DOHH2 (cell line): ENCODE data around the gene LRRC74B.
"Not testable (repeated sequence)": the region's sequence is repeated elsewhere in the genome, so short reads cannot be mapped to it uniquely, and the experiment has no call there.

Experiments used
- H3F3A ChIP-seq: fragments of 200-600 bp; sonication (generic), shearing (Covaris generic); 2 replicates; pipeline ENCODE4 v1.6.0; 2016; ENCODE audit warnings: antibody characterized with exemption, mild to moderate bottlenecking; ENCODE audit not compliant: control insufficient read depth, insufficient read depth
- H3K27ac ChIP-seq: fragments of 200-600 bp; sonication (generic); 2 replicates; pipeline ENCODE4 v1.5.1; 2014; ENCODE audit warnings: low read depth, mild to moderate bottlenecking, low read length, moderate library complexity
- H3K27me3 ChIP-seq: fragments of 200-600 bp; sonication (generic); 2 replicates; pipeline ENCODE4 v1.6.1; 2014; ENCODE audit warnings: mild to moderate bottlenecking, low read length, mixed read lengths; ENCODE audit not compliant: control insufficient read depth
- H3K36me3 ChIP-seq: fragments of 200-600 bp; sonication (generic); 2 replicates; pipeline ENCODE4 v1.6.1; 2014; ENCODE audit warnings: mild to moderate bottlenecking, low read length, moderate library complexity, mixed read lengths; ENCODE audit not compliant: control insufficient read depth
- H3K4me1 ChIP-seq: fragments of 200-600 bp; sonication (generic); 2 replicates; pipeline ENCODE4 v1.6.1; 2014; ENCODE audit warnings: mild to moderate bottlenecking, low read length, mixed read lengths; ENCODE audit not compliant: control insufficient read depth
- H3K4me2 ChIP-seq: fragments of 200-600 bp; sonication (generic); 2 replicates; pipeline ENCODE4 v1.6.0; 2014; ENCODE audit warnings: mild to moderate bottlenecking, low read length, moderate library complexity
- H3K4me3 ChIP-seq: fragments of 200-600 bp; sonication (generic); 2 replicates; pipeline ENCODE4 v1.5.1; 2014; ENCODE audit warnings: mild to moderate bottlenecking, low read length, mixed read lengths
- H3K79me2 ChIP-seq: fragments of 200-600 bp; sonication (generic); 2 replicates; pipeline ENCODE4 v1.6.1; 2014; ENCODE audit warnings: mild to moderate bottlenecking, low read length, mixed read lengths; ENCODE audit not compliant: control insufficient read depth
- H3K9me2 ChIP-seq: fragments of 200-600 bp; sonication (generic); replicated peaks from 2 replicates; pipeline ENCODE4 v1.6.1; 2014; ENCODE audit warnings: mild to moderate bottlenecking, low read length, mixed read lengths; ENCODE audit not compliant: control insufficient read depth
- H3K9me3 ChIP-seq: fragments of 200-600 bp; sonication (generic); 2 replicates; pipeline ENCODE4 v1.6.1; 2014; ENCODE audit warnings: antibody characterized with exemption, low read length, mixed read lengths; ENCODE audit not compliant: control insufficient read depth, insufficient read depth
- H4K20me1 ChIP-seq: fragments of 200-600 bp; sonication (generic); 2 replicates; pipeline ENCODE4 v1.6.0; 2014; ENCODE audit warnings: low read depth, mild to moderate bottlenecking, antibody characterized with exemption, low read length, moderate library complexity; ENCODE audit not compliant: control insufficient read depth, insufficient read depth
- EZH2phosphoT487 ChIP-seq: fragments of 200-600 bp; sonication (generic); IDR thresholded peaks from 2 replicates; pipeline ENCODE4 v1.6.1; 2017; ENCODE audit warnings: borderline replicate concordance, mild to moderate bottlenecking, antibody characterized with exemption, low read length, moderate library complexity, mixed read lengths
- TF ChIP-seq, protein P1 (sequence below): fragments of 200-600 bp; sonication (generic); IDR thresholded peaks from one replicate; pipeline ENCODE4 v1.5.1; 2014; ENCODE audit warnings: antibody characterized with exemption, mild to moderate bottlenecking, low read depth, low read length; ENCODE audit not compliant: poor library complexity, severe bottlenecking

The LRRC74B gene

DNA sequence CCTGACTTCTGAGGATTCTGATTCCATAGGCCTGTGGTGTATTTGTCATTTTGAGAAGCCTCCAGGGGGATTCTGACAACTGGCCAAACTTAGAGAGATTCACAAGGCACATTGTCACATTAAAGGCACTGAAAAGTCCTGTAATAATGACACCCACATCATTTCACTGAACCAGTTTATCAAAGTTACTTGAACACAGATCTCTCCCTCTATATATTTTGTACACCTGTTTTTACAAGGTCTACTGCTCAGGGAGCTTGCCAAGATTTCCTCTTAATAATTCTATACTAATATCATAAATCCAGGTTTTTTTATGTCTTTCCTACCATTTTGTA lies 50.0 kb downstream of the LRRC74B start:
- H3K27ac ChIP-seq = no peak overlapping the region
- no peaks in the 10 kb centered on the region for H3F3A ChIP-seq
- TF ChIP-seq, protein P1, sequence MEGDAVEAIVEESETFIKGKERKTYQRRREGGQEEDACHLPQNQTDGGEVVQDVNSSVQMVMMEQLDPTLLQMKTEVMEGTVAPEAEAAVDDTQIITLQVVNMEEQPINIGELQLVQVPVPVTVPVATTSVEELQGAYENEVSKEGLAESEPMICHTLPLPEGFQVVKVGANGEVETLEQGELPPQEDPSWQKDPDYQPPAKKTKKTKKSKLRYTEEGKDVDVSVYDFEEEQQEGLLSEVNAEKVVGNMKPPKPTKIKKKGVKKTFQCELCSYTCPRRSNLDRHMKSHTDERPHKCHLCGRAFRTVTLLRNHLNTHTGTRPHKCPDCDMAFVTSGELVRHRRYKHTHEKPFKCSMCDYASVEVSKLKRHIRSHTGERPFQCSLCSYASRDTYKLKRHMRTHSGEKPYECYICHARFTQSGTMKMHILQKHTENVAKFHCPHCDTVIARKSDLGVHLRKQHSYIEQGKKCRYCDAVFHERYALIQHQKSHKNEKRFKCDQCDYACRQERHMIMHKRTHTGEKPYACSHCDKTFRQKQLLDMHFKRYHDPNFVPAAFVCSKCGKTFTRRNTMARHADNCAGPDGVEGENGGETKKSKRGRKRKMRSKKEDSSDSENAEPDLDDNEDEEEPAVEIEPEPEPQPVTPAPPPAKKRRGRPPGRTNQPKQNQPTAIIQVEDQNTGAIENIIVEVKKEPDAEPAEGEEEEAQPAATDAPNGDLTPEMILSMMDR = no peak
- TF ChIP-seq EZH2phosphoT487 = no peak

DNA sequence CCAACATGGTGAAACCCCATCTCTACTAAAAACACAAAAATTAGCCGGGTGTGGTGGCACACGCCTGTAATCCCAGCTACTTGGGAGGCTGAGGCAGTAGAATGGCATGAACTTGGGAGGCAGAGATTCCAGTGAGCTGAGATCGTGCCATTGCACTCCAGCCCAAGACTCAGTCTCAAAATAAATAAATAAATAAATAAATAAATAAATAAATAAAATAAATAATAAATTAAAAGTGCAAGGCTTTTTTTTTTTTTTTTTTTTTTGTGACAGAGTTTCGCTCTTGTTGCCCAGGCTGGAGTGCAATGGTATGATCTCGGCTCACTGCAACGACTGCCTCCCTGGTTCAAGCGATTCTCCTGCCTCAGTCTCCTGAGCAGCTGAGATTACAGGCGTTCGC lies 51.1 kb downstream of the LRRC74B start:
- H3F3A ChIP-seq, H3K9me3 ChIP-seq, H3K9me2 ChIP-seq, H3K4me2 ChIP-seq, H4K20me1 ChIP-seq, H3K4me1 ChIP-seq, H3K36me3 ChIP-seq, H3K4me3 ChIP-seq, H3K27ac ChIP-seq, H3K79me2 ChIP-seq: not testable (repeated sequence)
- H3K27me3 ChIP-seq = peaks cover 10% of the 10 kb centered on the region

More for the DNA sequence above, 50.0 kb downstream of the LRRC74B start:
- no peaks in the 10 kb centered on the region for H3K36me3 ChIP-seq
- no peaks in the 10 kb centered on the region for H3K9me2 ChIP-seq
- H3K9me3 ChIP-seq = no peaks in the 10 kb centered on the region
- H3K27me3 ChIP-seq = peaks cover 6% of the 10 kb centered on the region; the same call in 1 of the 2 replicates
- no peak overlapping the region for H3K4me3 ChIP-seq
- no peak overlapping the region for H3K4me2 ChIP-seq
- no peaks in the 10 kb centered on the region for H4K20me1 ChIP-seq
- no peaks in the 10 kb centered on the region for H3K4me1 ChIP-seq
- H3K79me2 ChIP-seq = no peaks in the 10 kb centered on the region

DNA sequence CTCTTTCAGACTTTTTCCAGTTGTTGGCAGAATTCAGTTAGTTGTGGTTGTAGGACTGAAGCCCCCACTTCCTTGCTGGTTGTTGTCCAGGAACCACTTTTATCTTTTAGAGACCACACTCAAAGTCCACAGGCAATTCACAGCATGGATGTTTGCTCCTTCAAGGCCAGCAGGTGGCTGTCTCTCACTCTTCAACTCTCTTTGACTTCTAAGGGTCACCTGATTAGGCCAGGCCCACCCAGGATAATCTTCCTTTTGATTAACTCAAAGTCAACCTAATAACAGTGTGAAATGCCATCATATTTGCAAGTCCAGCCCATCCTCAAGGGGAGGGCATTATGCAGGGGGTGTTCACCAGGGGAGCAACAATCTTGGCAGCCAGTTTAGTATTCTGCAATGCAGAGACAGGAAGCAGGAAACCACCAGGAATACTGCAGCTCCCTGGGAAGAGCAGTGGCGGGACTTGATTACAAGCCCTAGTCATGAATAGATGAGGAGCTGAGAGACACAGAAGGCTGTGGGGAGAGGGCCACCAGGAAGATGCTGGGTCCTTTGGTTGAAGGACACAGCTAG lies 52.4 kb downstream of the LRRC74B start:
- TF ChIP-seq, protein P1 = peak; percentile 57
- no peak for TF ChIP-seq EZH2phosphoT487

DNA sequence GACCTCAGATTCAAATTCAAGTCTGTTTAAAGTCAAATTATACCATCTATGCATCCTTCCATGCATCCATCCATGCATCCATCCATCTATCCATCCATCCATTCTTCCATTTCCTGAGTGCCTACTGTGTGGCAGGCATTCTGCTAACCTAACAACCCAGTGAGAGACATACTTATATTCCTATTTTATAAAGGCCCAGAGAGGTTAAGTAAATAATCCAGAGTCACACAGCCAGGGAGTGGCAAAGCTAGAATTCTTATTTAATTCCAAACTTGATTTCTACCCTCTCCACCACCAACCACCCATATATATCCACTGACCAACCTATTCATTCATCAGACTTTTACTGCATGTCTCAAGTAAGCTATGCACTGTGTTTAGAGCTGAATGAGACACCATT lies 53.8 kb downstream of the LRRC74B start:
- H3K9me2 ChIP-seq = no peaks in the 10 kb centered on the region
- H3K4me1 ChIP-seq = no peaks in the 10 kb centered on the region
- H3K36me3 ChIP-seq = no peaks in the 10 kb centered on the region
- no peak overlapping the region for H3K27ac ChIP-seq
- no peaks in the 10 kb centered on the region for H3F3A ChIP-seq
- no peak for TF ChIP-seq EZH2phosphoT487
- TF ChIP-seq, protein P1 = no peak
- H3K9me3 ChIP-seq = no peaks in the 10 kb centered on the region
- no peak overlapping the region for H3K4me3 ChIP-seq
- no peaks in the 10 kb centered on the region for H4K20me1 ChIP-seq
- H3K27me3 ChIP-seq = peaks cover 16% of the 10 kb centered on the region
- no peaks in the 10 kb centered on the region for H3K79me2 ChIP-seq
- no peak overlapping the region for H3K4me2 ChIP-seq

More for the DNA sequence above, 52.4 kb downstream of the LRRC74B start:
- no peaks in the 10 kb centered on the region for H4K20me1 ChIP-seq
- H3K27ac ChIP-seq = no peak overlapping the region
- H3K9me2 ChIP-seq = no peaks in the 10 kb centered on the region
- H3K27me3 ChIP-seq = peaks cover 16% of the 10 kb centered on the region
- H3K79me2 ChIP-seq = no peaks in the 10 kb centered on the region
- no peak overlapping the region for H3K4me2 ChIP-seq
- H3K4me3 ChIP-seq = no peak overlapping the region
- no peaks in the 10 kb centered on the region for H3F3A ChIP-seq
- no peaks in the 10 kb centered on the region for H3K36me3 ChIP-seq
- no peaks in the 10 kb centered on the region for H3K9me3 ChIP-seq
- H3K4me1 ChIP-seq = no peaks in the 10 kb centered on the region
